ENCODE data around the gene VPS11.

DNA sequence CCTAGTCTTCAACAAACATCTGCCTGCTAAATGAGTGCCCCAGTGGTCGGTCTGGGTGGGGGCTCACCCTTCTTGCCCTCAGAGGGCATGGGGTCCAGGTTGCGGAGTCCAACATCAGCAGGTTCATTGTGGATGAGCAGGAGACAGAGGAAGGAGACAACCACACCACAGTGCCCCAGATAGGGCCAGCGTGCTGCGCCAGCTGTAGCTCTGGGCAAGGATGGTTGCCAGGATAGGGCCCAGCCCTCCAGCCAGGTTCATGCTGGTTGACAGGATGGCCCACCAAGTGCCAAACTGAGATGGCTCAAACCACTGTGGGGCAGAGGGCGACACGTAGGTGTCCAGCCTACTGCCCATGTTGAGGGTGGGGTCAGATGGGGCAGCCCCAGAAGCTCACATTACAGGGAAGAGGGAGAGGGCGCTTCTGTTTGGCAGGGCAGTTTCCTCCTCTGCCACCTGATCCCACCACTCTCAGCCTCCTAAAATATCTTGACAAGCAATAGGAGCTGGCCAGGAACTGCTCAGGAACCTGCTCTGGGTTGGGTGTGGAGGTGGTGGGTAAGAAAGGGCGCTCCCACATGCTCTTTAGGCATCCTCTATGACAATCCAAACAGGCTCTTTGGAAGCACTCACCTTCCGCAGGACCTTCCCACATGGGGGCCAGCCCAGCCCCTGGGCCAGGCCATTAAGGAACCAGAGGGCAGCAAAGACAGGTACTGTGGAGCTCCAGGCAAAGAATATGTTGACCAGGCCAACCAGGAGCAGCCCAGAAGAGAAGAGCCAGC, 39.9 kb upstream of the VPS11 start:
- TF ChIP-seq, protein P1, sequence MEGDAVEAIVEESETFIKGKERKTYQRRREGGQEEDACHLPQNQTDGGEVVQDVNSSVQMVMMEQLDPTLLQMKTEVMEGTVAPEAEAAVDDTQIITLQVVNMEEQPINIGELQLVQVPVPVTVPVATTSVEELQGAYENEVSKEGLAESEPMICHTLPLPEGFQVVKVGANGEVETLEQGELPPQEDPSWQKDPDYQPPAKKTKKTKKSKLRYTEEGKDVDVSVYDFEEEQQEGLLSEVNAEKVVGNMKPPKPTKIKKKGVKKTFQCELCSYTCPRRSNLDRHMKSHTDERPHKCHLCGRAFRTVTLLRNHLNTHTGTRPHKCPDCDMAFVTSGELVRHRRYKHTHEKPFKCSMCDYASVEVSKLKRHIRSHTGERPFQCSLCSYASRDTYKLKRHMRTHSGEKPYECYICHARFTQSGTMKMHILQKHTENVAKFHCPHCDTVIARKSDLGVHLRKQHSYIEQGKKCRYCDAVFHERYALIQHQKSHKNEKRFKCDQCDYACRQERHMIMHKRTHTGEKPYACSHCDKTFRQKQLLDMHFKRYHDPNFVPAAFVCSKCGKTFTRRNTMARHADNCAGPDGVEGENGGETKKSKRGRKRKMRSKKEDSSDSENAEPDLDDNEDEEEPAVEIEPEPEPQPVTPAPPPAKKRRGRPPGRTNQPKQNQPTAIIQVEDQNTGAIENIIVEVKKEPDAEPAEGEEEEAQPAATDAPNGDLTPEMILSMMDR (IDR thresholded peaks at IDR 0.05): no peak
- TF ChIP-seq POLR2AphosphoS5 (IDR thresholded peaks at IDR 0.05) (no peak), POLR2A (IDR thresholded peaks at IDR 0.05) (no peak)
